KMS-11 (cell line): ENCODE results near the gene CABP2.

Experiments used
- H2AFZ ChIP-seq: fragments of 200-600 bp; sonication (generic); 2 replicates; pipeline ENCODE4 v1.6.1; 2016; ENCODE audit warnings: antibody characterized with exemption, mixed run types, low read depth
- H3K27ac ChIP-seq: fragments of 200-600 bp; sonication (generic); 2 replicates; pipeline ENCODE4 v1.6.1; 2016; ENCODE audit warnings: mild to moderate bottlenecking, mixed run types
- H3K27me3 ChIP-seq: fragments of 200-600 bp; sonication (generic); 2 replicates; pipeline ENCODE4 v1.6.1; 2017; ENCODE audit warnings: mild to moderate bottlenecking, low read depth, mixed run types, moderate library complexity; ENCODE audit not compliant: insufficient read depth
- H3K36me3 ChIP-seq: fragments of 200-600 bp; sonication (generic); 2 replicates; pipeline ENCODE4 v1.6.1; 2017; ENCODE audit warnings: mild to moderate bottlenecking, mixed run types; ENCODE audit not compliant: insufficient read depth
- H3K4me1 ChIP-seq: fragments of 200-600 bp; sonication (generic); 2 replicates; pipeline ENCODE4 v1.6.1; 2016; ENCODE audit warnings: mild to moderate bottlenecking, low read depth, mixed run types; ENCODE audit not compliant: poor library complexity, severe bottlenecking
- H3K4me2 ChIP-seq: fragments of 200-600 bp; sonication (generic); 2 replicates; pipeline ENCODE4 v1.7.0; 2016; ENCODE audit warnings: mild to moderate bottlenecking, mixed run types
- H3K4me3 ChIP-seq: fragments of 200-600 bp; sonication (generic); IDR thresholded peaks from 2 replicates; pipeline ENCODE4 v1.6.1; 2017; ENCODE audit warnings: low read depth, low read length, mixed read lengths; ENCODE audit not compliant: insufficient read depth
- H3K79me2 ChIP-seq: fragments of 200-600 bp; sonication (generic); 2 replicates; pipeline ENCODE4 v1.6.1; 2016; ENCODE audit warnings: low read depth, mixed run types; ENCODE audit not compliant: insufficient read depth
- H3K9ac ChIP-seq: fragments of 200-600 bp; sonication (generic); 2 replicates; pipeline ENCODE4 v1.6.1; 2016; ENCODE audit warnings: mild to moderate bottlenecking, mixed run types
- H4K20me1 ChIP-seq: fragments of 200-600 bp; sonication (generic); 2 replicates; pipeline ENCODE4 v1.6.1; 2016; ENCODE audit warnings: mild to moderate bottlenecking, mixed run types; ENCODE audit not compliant: insufficient read depth
- TF ChIP-seq, protein P1 (sequence below): fragments of 200-600 bp; sonication (generic); conservative IDR thresholded peaks from 2 replicates; pipeline ENCODE4 v1.6.1; 2017; ENCODE audit warnings: low read depth, mild to moderate bottlenecking, antibody characterized with exemption, low read length, moderate library complexity, mixed read lengths

CABP2 gene

DNA sequence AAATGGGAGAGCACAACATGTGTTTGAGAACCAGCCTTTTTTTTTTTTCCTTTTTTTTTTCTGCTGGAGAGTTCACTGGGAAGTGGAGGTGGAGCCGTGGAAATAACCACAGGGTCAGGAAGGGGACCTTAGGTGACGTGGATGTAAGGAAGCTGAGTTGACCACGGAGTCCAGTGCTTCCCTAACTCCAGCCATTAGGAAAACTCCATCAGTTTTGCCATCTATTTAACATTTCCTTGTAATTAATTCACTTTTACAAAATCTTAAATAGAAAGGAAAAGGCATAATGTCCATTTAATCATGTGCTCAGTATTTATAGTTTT, 13.3 kb downstream of the CABP2 start:
- Histone ChIP-seq H2AFZ (no peak overlapping the region), H3K36me3 (no peaks in the 10 kb centered on the region), H3K4me1 (peaks cover 26% of the 10 kb centered on the region), H3K4me2 (no peak overlapping the region), H4K20me1 (no peaks in the 10 kb centered on the region), H3K4me3 (no peak overlapping the region), H3K27me3 (peaks cover 46% of the 10 kb centered on the region), H3K9ac (no peak overlapping the region), H3K27ac (no peak overlapping the region), H3K79me2 (peaks cover 7% of the 10 kb centered on the region; the same call in 1 of the 2 replicates)
- TF ChIP-seq, protein P1, sequence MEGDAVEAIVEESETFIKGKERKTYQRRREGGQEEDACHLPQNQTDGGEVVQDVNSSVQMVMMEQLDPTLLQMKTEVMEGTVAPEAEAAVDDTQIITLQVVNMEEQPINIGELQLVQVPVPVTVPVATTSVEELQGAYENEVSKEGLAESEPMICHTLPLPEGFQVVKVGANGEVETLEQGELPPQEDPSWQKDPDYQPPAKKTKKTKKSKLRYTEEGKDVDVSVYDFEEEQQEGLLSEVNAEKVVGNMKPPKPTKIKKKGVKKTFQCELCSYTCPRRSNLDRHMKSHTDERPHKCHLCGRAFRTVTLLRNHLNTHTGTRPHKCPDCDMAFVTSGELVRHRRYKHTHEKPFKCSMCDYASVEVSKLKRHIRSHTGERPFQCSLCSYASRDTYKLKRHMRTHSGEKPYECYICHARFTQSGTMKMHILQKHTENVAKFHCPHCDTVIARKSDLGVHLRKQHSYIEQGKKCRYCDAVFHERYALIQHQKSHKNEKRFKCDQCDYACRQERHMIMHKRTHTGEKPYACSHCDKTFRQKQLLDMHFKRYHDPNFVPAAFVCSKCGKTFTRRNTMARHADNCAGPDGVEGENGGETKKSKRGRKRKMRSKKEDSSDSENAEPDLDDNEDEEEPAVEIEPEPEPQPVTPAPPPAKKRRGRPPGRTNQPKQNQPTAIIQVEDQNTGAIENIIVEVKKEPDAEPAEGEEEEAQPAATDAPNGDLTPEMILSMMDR = no peak

DNA sequence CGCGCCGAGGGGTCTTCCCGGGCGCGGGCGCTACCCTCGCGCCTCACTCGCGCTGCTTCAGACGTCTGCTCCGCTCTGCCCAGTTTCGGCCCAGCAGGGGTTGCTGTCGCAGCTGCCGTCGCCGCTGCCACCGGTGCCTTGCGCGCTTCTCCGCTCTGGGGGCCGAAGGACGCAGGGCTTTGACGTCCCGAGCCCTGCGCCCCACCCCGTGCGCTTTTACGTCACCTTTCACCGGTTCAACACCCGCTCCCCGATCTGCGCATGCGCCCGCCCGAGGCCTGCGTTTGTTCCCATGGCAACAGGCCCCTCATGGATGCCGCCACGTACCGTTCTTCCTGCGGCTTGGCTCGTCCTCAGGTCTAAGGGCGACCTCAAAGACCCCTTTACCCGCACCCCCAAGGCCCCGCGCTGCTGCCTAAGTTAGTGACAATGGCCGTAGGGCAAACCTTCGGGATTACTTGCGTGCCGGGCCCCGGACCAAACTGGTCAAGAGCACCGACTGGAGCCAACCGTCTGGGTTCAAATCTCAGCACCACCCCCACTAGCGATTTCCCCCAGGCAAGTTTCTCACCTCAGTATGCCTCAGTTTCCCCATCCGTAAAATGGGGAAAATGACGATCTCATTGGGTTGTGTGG, 14.6 kb downstream of the CABP2 start:
- Histone ChIP-seq H3K4me1 (peaks cover 30% of the 10 kb centered on the region), H3K4me3 (no peak overlapping the region)

GRCh38 chr11:67507864-67508485, 15.3 kb downstream of the CABP2 start, which contains the start of gene CDK2AP2:
CDK2AP2 (minus strand) TSS chr11:67508162; CDS start chr11:67508082, 80 bp downstream.
- peak within 1 kb of the TSS; percentile 98 for H3K4me2 ChIP-seq
- no peaks in the 10 kb centered on the region for H3K36me3 ChIP-seq
- peak within 1 kb of the TSS; percentile 83 for H3K27ac ChIP-seq
- H3K27me3 ChIP-seq = peaks cover 28% of the 10 kb centered on the region
- peak within 1 kb of the TSS; percentile 72 for H2AFZ ChIP-seq
- H3K79me2 ChIP-seq = peaks cover 7% of the 10 kb centered on the region; the same call in 1 of the 2 replicates
- no peaks in the 10 kb centered on the region for H4K20me1 ChIP-seq
- no peak within 1 kb of the TSS for H3K4me3 ChIP-seq
- TF ChIP-seq, protein P1 = no peak
- H3K4me1 ChIP-seq = peaks cover 31% of the 10 kb centered on the region
- peak within 1 kb of the TSS; percentile 82 for H3K9ac ChIP-seq

More for the DNA sequence above, 14.6 kb downstream of the CABP2 start:
- H3K36me3 ChIP-seq = no peaks in the 10 kb centered on the region
- no peaks in the 10 kb centered on the region for H4K20me1 ChIP-seq
- H3K27me3 ChIP-seq = peaks cover 34% of the 10 kb centered on the region
- peak overlapping the region; percentile 82 for H3K9ac ChIP-seq
- peak overlapping the region; percentile 72 for H2AFZ ChIP-seq
- peaks cover 7% of the 10 kb centered on the region; the same call in 1 of the 2 replicates for H3K79me2 ChIP-seq
- TF ChIP-seq, protein P1 = no peak
- H3K27ac ChIP-seq = peak overlapping the region; percentile 83
- H3K4me2 ChIP-seq = peak overlapping the region; percentile 44

DNA sequence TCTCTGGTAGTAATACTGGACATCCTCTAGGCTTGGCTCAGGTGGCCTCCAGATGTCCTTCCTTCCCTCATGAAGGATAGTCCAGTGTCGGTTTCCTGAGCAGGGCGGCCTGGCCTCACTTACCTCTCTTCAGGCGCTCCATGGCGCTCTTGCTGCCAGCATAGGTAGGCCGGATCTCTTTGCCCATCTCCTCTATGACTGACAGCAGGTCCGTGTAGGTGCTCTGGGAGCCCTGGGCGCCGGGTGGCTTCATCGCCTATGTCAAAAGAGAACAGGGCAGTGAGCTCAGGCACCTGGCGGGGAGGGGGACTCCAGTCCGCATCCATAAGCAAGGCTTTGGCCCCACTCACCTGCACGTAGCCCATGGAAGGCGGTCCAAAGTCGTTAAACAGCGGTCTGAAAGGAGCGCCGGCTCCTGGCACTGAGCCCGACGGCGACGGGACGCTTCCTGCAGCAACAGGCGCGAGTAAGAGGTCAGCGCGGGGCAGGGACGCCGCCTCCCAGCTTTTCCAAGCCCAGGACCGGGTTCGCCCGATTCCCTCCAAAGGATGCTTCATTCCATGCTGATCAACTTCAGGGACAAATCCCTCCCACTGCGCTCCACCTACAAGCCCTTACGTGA, 15.9 kb downstream of the CABP2 start:
- Histone ChIP-seq H3K27me3 (peaks cover 22% of the 10 kb centered on the region), H3K4me2 (peak overlapping the region; percentile 98), H3K79me2 (peaks cover 7% of the 10 kb centered on the region; the same call in 1 of the 2 replicates), H3K4me1 (peaks cover 31% of the 10 kb centered on the region), H2AFZ (peak overlapping the region; percentile 72; the same call in 1 of the 2 replicates), H3K4me3 (no peak overlapping the region), H3K36me3 (no peaks in the 10 kb centered on the region), H3K9ac (peak overlapping the region; percentile 82; the same call in 1 of the 2 replicates), H3K27ac (peak overlapping the region; percentile 83), H4K20me1 (no peaks in the 10 kb centered on the region)
- TF ChIP-seq, protein P1 = no peak
